SKM-1 treated with dmso at 0.1 percent for 144 hours (cell line): Measurements from ENCODE around the gene VWA5B1.

Experiments used
- DNase-seq: peaks from one replicate; lab custom pipeline; 2025; ENCODE audit not compliant: unreplicated experiment; lab: John Stamatoyannopoulos, UW

VWA5B1 gene

DNA sequence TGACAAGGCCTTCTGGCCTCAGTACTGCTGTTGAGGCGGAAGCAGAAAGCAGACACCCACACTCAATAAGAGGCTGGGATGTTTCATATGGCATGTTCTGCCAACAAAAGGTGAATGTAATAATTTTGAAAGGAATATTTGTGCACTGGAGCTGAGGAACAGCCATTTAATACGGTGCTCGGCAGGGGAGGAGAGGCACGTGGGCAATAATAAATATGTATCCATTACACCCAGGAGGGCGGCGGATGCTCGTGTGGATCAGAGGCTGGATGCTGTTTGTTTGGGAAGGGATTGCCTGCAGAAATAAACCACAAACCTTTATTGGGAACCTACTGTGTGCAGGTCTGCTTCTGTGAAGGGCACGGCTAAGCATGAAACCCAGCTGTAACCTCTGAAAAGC, 92.0 kb downstream of the VWA5B1 start:
- no peak for DNase-seq

GRCh38 chr1:20383631-20384030, 93.0 kb downstream of the VWA5B1 start:
- no peak for DNase-seq

DNA sequence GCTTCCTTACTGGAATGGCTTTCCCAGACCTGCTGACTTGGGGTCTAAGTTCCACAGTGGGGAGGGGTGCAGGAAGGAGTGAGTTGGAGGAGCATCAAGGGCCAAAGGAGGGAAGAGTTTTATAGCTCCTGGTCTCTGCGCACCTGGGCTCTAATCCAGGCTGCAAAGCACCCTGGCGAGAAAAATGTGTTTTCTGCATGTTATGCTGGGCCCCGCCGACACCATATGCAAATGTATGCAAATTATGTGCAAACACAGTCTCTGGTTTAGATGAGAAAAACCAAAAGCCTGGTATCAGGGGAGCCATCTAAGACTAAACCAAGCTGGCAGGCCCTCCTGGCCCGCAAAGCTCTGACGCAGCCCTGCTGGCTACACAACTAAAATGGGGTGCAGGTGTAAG, 95.0 kb downstream of the VWA5B1 start:
- no peak for DNase-seq

DNA sequence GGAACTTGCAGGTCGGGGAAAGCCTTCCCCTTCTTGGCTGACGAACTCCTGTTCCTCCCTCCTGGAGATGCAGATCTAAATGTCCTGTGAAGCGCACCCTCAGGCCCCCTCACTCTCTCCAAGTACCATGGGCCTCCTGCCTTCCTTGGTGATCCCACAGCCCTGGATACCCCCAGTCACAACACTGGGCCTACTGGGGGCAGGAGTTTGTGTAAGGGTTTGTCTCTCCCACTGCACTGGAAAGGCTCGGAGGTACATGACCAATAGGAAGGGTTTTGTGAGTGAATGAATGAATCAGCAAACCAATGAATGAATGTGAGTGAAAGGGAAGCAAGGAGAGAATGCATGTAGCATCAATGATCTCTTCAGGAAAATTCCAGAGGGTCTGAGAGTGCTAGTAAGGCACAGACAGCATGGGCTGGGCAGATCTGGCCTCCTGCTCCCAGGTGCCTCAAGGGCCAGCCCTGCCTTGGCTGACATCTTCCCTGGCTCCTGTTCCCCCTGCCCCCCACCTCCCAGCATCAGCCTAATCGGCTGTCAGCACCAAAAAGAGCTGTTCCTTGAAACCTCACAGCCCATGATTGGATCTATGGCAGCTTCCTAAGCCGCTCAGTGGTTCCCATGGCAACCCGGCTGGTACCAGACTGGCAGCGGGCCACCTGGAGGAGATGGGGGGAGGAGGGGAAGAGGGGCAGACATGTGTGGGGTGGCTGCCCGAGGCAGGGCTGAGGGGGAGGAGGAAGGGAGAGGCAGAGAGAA, 95.8 kb downstream of the VWA5B1 start:
- no peak for DNase-seq

DNA sequence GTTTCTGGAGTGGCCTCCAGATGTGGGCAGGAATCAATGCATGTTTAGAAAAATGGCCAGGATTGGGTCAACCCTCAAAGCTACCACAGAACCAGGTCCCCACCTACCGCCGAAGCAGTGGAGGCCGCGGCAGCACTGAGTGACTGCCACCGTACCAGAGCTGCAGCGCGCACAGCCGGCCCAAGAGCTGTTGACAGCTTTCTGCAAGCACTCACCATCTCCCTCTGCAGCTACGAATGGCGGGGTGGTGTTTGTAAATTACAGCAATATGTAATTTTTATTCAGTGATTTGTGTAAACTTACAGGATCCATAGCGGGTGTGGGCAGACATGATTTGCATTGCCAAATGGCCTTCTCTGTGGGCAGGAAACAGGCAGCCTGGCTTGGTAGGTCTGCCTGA, 98.9 kb downstream of the VWA5B1 start:
- no peak for DNase-seq

- DNase-seq, result no peak
Observed at GRCh38 chr1:20390589-20391331, 100.1 kb downstream of the VWA5B1 start.

GRCh38 chr1:20395255-20395654, 104.6 kb downstream of the VWA5B1 start:
- DNase-seq, result no peak

DNA sequence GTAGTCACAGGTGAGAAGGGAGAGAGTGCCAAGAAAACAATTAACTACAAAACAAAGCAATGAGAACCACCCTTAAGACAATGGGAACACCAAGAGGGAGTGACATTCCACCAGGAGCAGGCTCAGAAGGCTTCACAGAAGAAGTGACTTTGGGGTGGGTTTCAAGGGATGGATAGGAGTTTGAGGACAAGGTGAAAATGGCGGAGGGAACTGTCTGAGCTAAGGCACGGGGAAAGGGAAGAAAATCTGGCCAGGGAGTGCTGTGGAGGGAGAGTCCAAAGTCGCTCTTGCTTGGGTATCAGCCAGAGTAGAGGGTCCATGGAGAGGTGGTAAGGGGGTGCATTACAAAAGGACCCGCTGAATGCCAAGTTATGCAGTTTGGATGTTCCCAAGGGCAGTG, 108.1 kb downstream of the VWA5B1 start:
- no peak for DNase-seq

- no peak for DNase-seq
Observed at GRCh38 chr1:20399196-20399595, 108.5 kb downstream of the VWA5B1 start.

- DNase-seq, result no peak
Observed at GRCh38 chr1:20399606-20400180, 109.0 kb downstream of the VWA5B1 start.

DNA sequence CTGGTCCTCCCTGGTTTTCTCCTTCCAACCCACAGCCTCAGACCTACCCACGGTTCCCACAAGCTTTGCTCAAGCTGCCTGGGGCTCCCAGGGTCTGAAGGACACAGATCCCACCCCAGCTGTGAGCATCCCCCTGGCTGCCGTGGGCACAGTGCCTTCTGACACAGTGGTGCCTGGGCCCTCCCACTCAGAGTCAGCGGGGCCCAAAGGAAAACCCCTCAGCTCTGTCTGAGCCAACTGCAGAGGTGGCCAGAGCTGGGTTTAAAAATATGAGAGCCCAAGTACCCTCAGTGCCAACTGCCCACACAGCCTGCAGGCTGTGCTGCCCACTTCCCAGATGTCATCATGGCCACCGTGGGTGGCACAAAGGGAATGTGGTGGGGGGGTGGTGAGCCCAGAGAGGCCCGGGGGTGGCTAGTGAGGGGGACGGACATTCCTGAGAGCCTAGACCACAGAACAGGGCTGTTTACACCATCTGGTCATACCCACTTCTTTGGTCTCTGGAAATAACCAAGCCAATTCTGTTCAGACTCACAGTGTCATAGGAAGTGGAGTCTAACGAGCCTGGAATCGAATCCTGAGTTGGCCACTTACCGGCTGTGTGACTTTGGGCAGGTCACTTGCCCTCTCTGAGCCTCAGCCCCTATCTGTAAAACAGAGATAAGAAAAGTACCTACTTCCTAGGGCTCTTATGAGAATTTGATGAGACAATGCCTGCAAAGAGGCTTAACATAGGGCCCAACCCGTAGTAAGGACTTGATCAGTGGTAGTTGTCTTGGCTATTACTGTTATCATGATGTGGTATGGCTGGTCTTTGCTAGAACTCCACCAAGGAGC, 109.9 kb downstream of the VWA5B1 start:
- DNase-seq, result no peak

DNA sequence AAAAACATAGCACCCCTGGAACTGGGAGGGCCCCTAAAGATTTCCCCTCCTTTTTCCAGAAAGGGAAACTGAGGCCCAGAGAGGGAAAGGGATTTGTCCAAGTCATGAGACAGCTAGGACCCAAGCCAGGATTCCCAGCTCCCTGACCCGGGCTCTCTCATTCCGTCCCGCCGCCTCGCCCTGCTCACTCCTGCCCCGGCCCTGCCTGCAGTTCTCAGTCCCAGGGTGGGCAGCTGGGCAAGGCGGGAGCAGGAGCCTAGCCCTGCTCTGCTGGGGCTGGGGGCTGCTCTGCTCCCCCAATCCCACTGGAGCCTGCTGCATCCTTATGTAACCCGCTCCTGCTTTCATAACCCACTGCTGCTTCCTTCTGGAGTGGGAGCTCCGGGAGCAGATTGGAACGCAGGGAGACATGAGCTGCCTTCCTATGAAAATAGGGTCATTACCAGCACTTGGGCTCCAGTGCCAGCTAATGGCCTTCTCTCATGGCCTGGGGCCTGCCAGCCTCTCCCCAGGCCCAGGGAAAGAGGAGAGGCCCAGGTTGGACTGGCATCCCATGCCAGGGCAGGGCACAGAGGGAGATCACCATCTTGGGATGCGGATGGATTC, 110.8 kb downstream of the VWA5B1 start:
- no peak for DNase-seq

DNA sequence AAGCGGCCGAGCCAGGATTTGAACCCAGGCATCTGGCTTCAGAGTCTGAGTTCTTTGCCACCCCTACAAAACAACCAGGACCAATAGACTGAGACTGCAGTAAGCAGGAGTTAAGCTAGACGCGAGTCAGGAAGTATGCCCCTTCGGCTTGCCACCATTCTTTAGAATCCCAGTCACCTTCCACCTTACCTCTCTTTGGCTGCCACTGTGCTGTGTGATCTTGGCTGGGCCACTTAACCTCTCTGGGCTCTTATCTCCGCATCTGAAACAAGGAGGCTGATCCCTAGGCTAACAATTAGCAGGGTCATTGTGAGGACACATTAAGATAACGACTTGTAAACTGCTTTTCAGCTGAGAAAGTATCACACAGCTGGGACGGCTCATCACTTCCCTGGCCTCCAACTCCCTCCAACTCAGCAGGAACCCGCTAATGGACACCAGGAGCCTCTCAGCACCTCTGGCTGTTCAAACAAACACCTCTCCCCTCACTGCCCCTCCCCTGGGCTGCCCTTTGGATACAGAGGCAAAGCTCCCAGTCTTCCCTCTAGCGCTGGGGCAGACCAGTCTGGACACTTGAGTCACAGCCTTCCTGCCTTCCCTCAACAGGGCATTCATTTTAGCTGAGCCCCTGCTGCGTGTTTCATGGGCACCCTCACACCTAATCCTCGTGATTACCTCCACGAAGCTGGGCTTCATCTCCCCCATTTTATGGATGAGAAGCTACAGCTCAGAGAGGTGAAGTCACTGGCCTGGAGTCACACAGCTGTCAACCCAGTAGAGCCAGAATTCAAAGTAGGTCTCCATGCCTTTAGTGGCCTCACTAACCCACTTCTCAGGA, 112.1 kb downstream of the VWA5B1 start:
- no peak for DNase-seq

- no peak for DNase-seq
Observed at GRCh38 chr1:20403423-20404145, 112.9 kb downstream of the VWA5B1 start.

DNA sequence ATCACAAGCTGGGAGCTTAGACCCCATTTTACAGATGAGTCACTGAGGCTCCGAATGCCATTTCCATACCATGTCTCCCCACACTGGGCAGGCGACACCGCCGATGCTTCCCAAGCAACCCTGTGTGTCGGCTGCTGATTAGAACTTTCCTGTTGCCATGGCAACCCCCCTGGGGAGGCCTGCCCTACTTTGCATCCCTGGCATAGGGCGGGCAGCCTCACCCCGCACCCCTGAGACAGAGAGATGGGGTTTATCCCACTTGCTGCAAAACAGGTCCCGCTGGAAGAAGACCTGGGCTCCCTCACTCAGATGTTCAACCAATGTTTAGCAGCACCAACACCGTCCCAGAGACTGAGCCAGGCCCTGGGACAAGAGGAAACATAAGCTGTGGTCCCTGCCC, 113.8 kb downstream of the VWA5B1 start:
- no peak for DNase-seq
